ENCODE measurements around the gene ATG7.
"Not testable (repeated sequence)": the region's sequence is repeated elsewhere in the genome, so short reads cannot be mapped to it uniquely, and the experiment has no call there.

Gene ATG7

GRCh38 chr3:11335056-11335608, 62.9 kb downstream of the ATG7 start:
- no peak overlapping the region for H3K27ac ChIP-seq
- no peaks in the 10 kb centered on the region for H3K36me3 ChIP-seq (ENCODE audit: control insufficient read depth, insufficient read depth, low read length)
- no peaks in the 10 kb centered on the region for H3K27me3 ChIP-seq (ENCODE audit: control insufficient read depth, insufficient read depth, low read length)
- H3K9ac ChIP-seq: no peak overlapping the region
- H3K4me1 ChIP-seq: no peaks in the 10 kb centered on the region
- no peak overlapping the region for H3K4me2 ChIP-seq (ENCODE audit: low read length)
- no peak overlapping the region for H3K4me3 ChIP-seq (ENCODE audit: low read depth, low read length)
- H2AFZ ChIP-seq: no peak overlapping the region
- H3K79me2 ChIP-seq: no peaks in the 10 kb centered on the region
- TF ChIP-seq CTCF (IDR thresholded peaks at IDR 0.05): peak; percentile 55
- no peaks in the 10 kb centered on the region for H3K9me3 ChIP-seq (ENCODE audit: control insufficient read depth, low read length)

- Histone ChIP-seq H3K4me2 (ENCODE audit: low read length) (no peak overlapping the region), H3K9me3 (ENCODE audit: control insufficient read depth, low read length) (no peaks in the 10 kb centered on the region), H3K4me3 (ENCODE audit: low read depth, low read length) (no peak overlapping the region), H2AFZ (no peak overlapping the region), H3K36me3 (ENCODE audit: control insufficient read depth, insufficient read depth, low read length) (no peaks in the 10 kb centered on the region), H3K4me1 (no peaks in the 10 kb centered on the region), H3K27me3 (ENCODE audit: control insufficient read depth, insufficient read depth, low read length) (no peaks in the 10 kb centered on the region), H3K9ac (no peak overlapping the region), H3K79me2 (no peaks in the 10 kb centered on the region), H3K27ac (no peak overlapping the region)
- no peak for TF ChIP-seq CTCF (IDR thresholded peaks at IDR 0.05)
These were observed 67.3 kb downstream of the ATG7 start for GRCh38 chr3:11339541-11339940.

- Histone ChIP-seq H3K4me3 (ENCODE audit: low read depth, low read length) (no peak overlapping the region), H3K79me2 (no peaks in the 10 kb centered on the region), H3K4me2 (ENCODE audit: low read length) (no peak overlapping the region), H3K9me3 (ENCODE audit: control insufficient read depth, low read length) (no peaks in the 10 kb centered on the region), H3K4me1 (no peaks in the 10 kb centered on the region), H3K9ac (no peak overlapping the region), H3K27me3 (ENCODE audit: control insufficient read depth, insufficient read depth, low read length) (no peaks in the 10 kb centered on the region), H3K27ac (no peak overlapping the region), H2AFZ (no peak overlapping the region), H3K36me3 (ENCODE audit: control insufficient read depth, insufficient read depth, low read length) (no peaks in the 10 kb centered on the region)
- TF ChIP-seq CTCF (IDR thresholded peaks at IDR 0.05): no peak
These were observed 74.2 kb downstream of the ATG7 start for GRCh38 chr3:11346416-11346815.

GRCh38 chr3:11348877-11349276, 76.7 kb downstream of the ATG7 start:
- not testable (repeated sequence) for H3K36me3 ChIP-seq (ENCODE audit: control insufficient read depth, insufficient read depth, low read length); H2AFZ ChIP-seq; H3K4me1 ChIP-seq

GRCh38 chr3:11349446-11349845, 77.2 kb downstream of the ATG7 start:
- no peaks in the 10 kb centered on the region for H3K36me3 ChIP-seq (ENCODE audit: control insufficient read depth, insufficient read depth, low read length)
- H3K4me1 ChIP-seq: no peaks in the 10 kb centered on the region
- H3K27ac ChIP-seq: no peak overlapping the region
- no peak overlapping the region for H3K4me2 ChIP-seq (ENCODE audit: low read length)
- no peak overlapping the region for H2AFZ ChIP-seq
- H3K79me2 ChIP-seq: no peaks in the 10 kb centered on the region
- H3K9me3 ChIP-seq (ENCODE audit: control insufficient read depth, low read length): no peaks in the 10 kb centered on the region
- TF ChIP-seq CTCF (IDR thresholded peaks at IDR 0.05): no peak
- H3K4me3 ChIP-seq (ENCODE audit: low read depth, low read length): no peak overlapping the region
- no peak overlapping the region for H3K9ac ChIP-seq
- no peaks in the 10 kb centered on the region for H3K27me3 ChIP-seq (ENCODE audit: control insufficient read depth, insufficient read depth, low read length)

More at GRCh38 chr3:11348877-11349276, 76.7 kb downstream of the ATG7 start:
- H3K79me2 ChIP-seq; H3K9me3 ChIP-seq (ENCODE audit: control insufficient read depth, low read length); H3K9ac ChIP-seq; H3K27ac ChIP-seq; H3K4me3 ChIP-seq (ENCODE audit: low read depth, low read length); H3K4me2 ChIP-seq (ENCODE audit: low read length); H3K27me3 ChIP-seq (ENCODE audit: control insufficient read depth, insufficient read depth, low read length): not testable (repeated sequence)

Measured in parathyroid adenoma (tissue), 2 donors.